ENCODE results near the gene CFAP46.

The CFAP46 gene

GRCh38 chr10:132770061-132771021, 172.0 kb downstream of the CFAP46 start:
- no peak for TF ChIP-seq CTCF (IDR thresholded peaks at IDR 0.05)
- H3K36me3 ChIP-seq = peaks cover 68% of the 10 kb centered on the region
- no peaks in the 10 kb centered on the region for H3K4me1 ChIP-seq (ENCODE audit: control insufficient read depth in 1 of 2, insufficient read depth in 1 of 2, low read depth in 1 of 2, low read length in 1 of 2)
- H3K27me3 ChIP-seq = no peaks in the 10 kb centered on the region
- H3K4me3 ChIP-seq (ENCODE audit: low read depth in 1 of 2, low read length in 1 of 2) = no peak overlapping the region
- no peak overlapping the region for H3K27ac ChIP-seq
- H3K9me3 ChIP-seq = peaks cover 13% of the 10 kb centered on the region

- no peak for TF ChIP-seq CTCF (IDR thresholded peaks at IDR 0.05)
- H3K4me1 ChIP-seq (ENCODE audit: control insufficient read depth in 1 of 2, insufficient read depth in 1 of 2, low read depth in 1 of 2, low read length in 1 of 2) = no peaks in the 10 kb centered on the region
- no peak overlapping the region for H3K27ac ChIP-seq
- no peak overlapping the region for H3K4me3 ChIP-seq (ENCODE audit: low read depth in 1 of 2, low read length in 1 of 2)
- peaks cover 64% of the 10 kb centered on the region for H3K36me3 ChIP-seq
- peaks cover 13% of the 10 kb centered on the region for H3K9me3 ChIP-seq
- H3K27me3 ChIP-seq = no peaks in the 10 kb centered on the region
Measured at GRCh38 chr10:132768346-132769248, 173.8 kb downstream of the CFAP46 start.

- Histone ChIP-seq H3K4me1 (ENCODE audit: control insufficient read depth in 1 of 2, insufficient read depth in 1 of 2, low read depth in 1 of 2, low read length in 1 of 2) (no peaks in the 10 kb centered on the region), H3K27ac (no peak overlapping the region), H3K9me3 (peaks cover 13% of the 10 kb centered on the region), H3K36me3 (peaks cover 63% of the 10 kb centered on the region), H3K27me3 (no peaks in the 10 kb centered on the region), H3K4me3 (ENCODE audit: low read depth in 1 of 2, low read length in 1 of 2) (no peak overlapping the region)
- TF ChIP-seq CTCF (IDR thresholded peaks at IDR 0.05) = no peak
Measured at GRCh38 chr10:132766291-132766690, 176.1 kb downstream of the CFAP46 start.

DNA sequence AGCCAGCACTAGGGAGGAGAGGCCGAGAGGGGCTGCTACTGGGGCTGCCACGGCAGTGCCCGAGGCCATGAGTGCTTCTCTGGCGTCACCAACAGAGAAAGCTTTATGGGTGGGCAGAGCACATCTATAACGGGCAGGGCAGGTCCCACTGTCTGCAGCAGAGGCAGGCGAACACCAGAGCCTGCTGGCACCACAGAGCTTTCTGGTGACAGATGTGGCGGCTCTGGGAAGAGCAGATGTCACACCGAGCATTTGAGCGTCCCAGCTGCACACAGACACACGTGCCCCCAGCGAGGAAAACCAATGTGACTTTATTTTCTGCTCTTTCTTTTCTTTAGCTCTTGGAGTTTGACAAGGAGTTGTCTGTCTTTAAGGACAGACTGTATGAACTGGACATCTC, 176.9 kb downstream of the CFAP46 start:
- H3K27me3 ChIP-seq = no peaks in the 10 kb centered on the region
- H3K4me3 ChIP-seq (ENCODE audit: low read depth in 1 of 2, low read length in 1 of 2) = no peak overlapping the region
- H3K27ac ChIP-seq = no peak overlapping the region
- peaks cover 13% of the 10 kb centered on the region for H3K9me3 ChIP-seq
- no peaks in the 10 kb centered on the region for H3K4me1 ChIP-seq (ENCODE audit: control insufficient read depth in 1 of 2, insufficient read depth in 1 of 2, low read depth in 1 of 2, low read length in 1 of 2)
- H3K36me3 ChIP-seq = peaks cover 63% of the 10 kb centered on the region
- TF ChIP-seq CTCF (IDR thresholded peaks at IDR 0.05) = no peak

GRCh38 chr10:132764108-132764507, 178.3 kb downstream of the CFAP46 start:
- Histone ChIP-seq H3K27ac (no peak overlapping the region), H3K36me3 (peaks cover 63% of the 10 kb centered on the region)
- no peak for TF ChIP-seq CTCF (IDR thresholded peaks at IDR 0.05)

More at GRCh38 chr10:132764108-132764507, 178.3 kb downstream of the CFAP46 start:
- Histone ChIP-seq H3K27me3 (no peaks in the 10 kb centered on the region), H3K4me1 (ENCODE audit: control insufficient read depth in 1 of 2, insufficient read depth in 1 of 2, low read depth in 1 of 2, low read length in 1 of 2) (no peaks in the 10 kb centered on the region), H3K4me3 (ENCODE audit: low read depth in 1 of 2, low read length in 1 of 2) (no peak overlapping the region), H3K9me3 (peaks cover 11% of the 10 kb centered on the region)

All from neutrophil (primary cell).